Vagina (tissue), 2 donors: ENCODE data around the gene B9D2.

Source experiments
- POLR2A ChIP-seq, 2 donors: fragments of 450-650 bp; IDR thresholded peaks; one replicate each; pipeline ENCODE4 v1.6.1; 2017; ENCODE audit warnings: antibody characterized with exemption in 2 of 2, mild to moderate bottlenecking in 2 of 2, moderate library complexity in 2 of 2
- POLR2AphosphoS5 ChIP-seq, 2 donors: sonication (generic); formaldehyde crosslinking; IDR thresholded peaks; one replicate each; pipeline ENCODE4 v1.9.0; 2017; ENCODE audit warnings: antibody characterized with exemption in 2 of 2, mild to moderate bottlenecking in 2 of 2, low read depth in 1 of 2; ENCODE audit not compliant: insufficient read depth in 1 of 2
- TF ChIP-seq, protein P1 (sequence below), 3 experiments: fragments of 450-650 bp in 2 of 3; fragments of 200-600 bp in 1 of 3; sonication (generic) in 1 of 3; IDR thresholded peaks; one replicate each; pipeline ENCODE4 v1.5.1; 2017 to 2019; ENCODE audit warnings: antibody characterized with exemption in 3 of 3, mild to moderate bottlenecking in 2 of 3, moderate library complexity in 2 of 3

GRCh38 chr19:41354343-41354953 is 9.5 kb downstream of the B9D2 start:
- TF ChIP-seq, protein P1, sequence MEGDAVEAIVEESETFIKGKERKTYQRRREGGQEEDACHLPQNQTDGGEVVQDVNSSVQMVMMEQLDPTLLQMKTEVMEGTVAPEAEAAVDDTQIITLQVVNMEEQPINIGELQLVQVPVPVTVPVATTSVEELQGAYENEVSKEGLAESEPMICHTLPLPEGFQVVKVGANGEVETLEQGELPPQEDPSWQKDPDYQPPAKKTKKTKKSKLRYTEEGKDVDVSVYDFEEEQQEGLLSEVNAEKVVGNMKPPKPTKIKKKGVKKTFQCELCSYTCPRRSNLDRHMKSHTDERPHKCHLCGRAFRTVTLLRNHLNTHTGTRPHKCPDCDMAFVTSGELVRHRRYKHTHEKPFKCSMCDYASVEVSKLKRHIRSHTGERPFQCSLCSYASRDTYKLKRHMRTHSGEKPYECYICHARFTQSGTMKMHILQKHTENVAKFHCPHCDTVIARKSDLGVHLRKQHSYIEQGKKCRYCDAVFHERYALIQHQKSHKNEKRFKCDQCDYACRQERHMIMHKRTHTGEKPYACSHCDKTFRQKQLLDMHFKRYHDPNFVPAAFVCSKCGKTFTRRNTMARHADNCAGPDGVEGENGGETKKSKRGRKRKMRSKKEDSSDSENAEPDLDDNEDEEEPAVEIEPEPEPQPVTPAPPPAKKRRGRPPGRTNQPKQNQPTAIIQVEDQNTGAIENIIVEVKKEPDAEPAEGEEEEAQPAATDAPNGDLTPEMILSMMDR (IDR thresholded peaks at IDR 0.05): no peak
- TF ChIP-seq POLR2AphosphoS5 (IDR thresholded peaks at IDR 0.05; ENCODE audit: insufficient read depth in 1 of 2, low read depth in 1 of 2) (no peak), POLR2A (IDR thresholded peaks at IDR 0.05) (no peak)
